ENCODE results near the gene DNAL1.
A peak's percentile ranks its signal among the peaks of the same experiment; 100 is the strongest.

The DNAL1 gene

GRCh38 chr14:73710737-73711136, 66.0 kb downstream of the DNAL1 start:
- no peak for DNase-seq

- DNase-seq = no peak
Measured at GRCh38 chr14:73712071-73712506, 67.3 kb downstream of the DNAL1 start.

GRCh38 chr14:73712540-73713180, 67.9 kb downstream of the DNAL1 start:
- DNase-seq = no peak

- DNase-seq = no peak
Measured at GRCh38 chr14:73713206-73713802, 68.5 kb downstream of the DNAL1 start.

- DNase-seq = peak; percentile 86
Measured at GRCh38 chr14:73713803-73714655, 69.2 kb downstream of the DNAL1 start, which contains the start of gene PNMA1. Gene PNMA1 (minus strand): TSS chr14:73714384. CDS start chr14:73713639, 745 bp downstream.

- DNase-seq = no peak
Measured at GRCh38 chr14:73714656-73715081, 69.9 kb downstream of the DNAL1 start.

GRCh38 chr14:73715707-73716106, 70.9 kb downstream of the DNAL1 start:
- no peak for DNase-seq

GRCh38 chr14:73717266-73717665, 72.5 kb downstream of the DNAL1 start:
- DNase-seq = no peak

GRCh38 chr14:73717711-73718417, 73.1 kb downstream of the DNAL1 start:
- no peak for DNase-seq

- no peak for DNase-seq
Measured at GRCh38 chr14:73718418-73719251, 73.8 kb downstream of the DNAL1 start.

- no peak for DNase-seq
Measured at GRCh38 chr14:73719361-73719760, 74.6 kb downstream of the DNAL1 start.

GRCh38 chr14:73719791-73720190, 75.0 kb downstream of the DNAL1 start:
- no peak for DNase-seq

GRCh38 chr14:73720636-73721035, 75.8 kb downstream of the DNAL1 start:
- no peak for DNase-seq

GRCh38 chr14:73721101-73721821, 76.5 kb downstream of the DNAL1 start:
- DNase-seq = no peak

- no peak for DNase-seq
Measured at GRCh38 chr14:73722581-73722980, 77.8 kb downstream of the DNAL1 start.

GRCh38 chr14:73723406-73723796, 78.6 kb downstream of the DNAL1 start:
- DNase-seq = no peak

- no peak for DNase-seq
Measured at GRCh38 chr14:73723797-73724661, 79.2 kb downstream of the DNAL1 start.

- DNase-seq = no peak
Measured at GRCh38 chr14:73724696-73725095, 79.9 kb downstream of the DNAL1 start.

GRCh38 chr14:73725116-73726024, 80.6 kb downstream of the DNAL1 start:
- DNase-seq = no peak
